ENCODE results near the gene TNS1. TPM values are rescaled to one million over a fixed set of nuclear protein-coding genes. Genes with fewer than 3 reads are reported as not detected.
A peak's percentile ranks its signal among the peaks of the same experiment; 100 is the strongest.

Gene TNS1
- polyA plus RNA-seq, 1 of the 3 experiments (the other 2 are of a cell fraction): 12.1 TPM

DNA sequence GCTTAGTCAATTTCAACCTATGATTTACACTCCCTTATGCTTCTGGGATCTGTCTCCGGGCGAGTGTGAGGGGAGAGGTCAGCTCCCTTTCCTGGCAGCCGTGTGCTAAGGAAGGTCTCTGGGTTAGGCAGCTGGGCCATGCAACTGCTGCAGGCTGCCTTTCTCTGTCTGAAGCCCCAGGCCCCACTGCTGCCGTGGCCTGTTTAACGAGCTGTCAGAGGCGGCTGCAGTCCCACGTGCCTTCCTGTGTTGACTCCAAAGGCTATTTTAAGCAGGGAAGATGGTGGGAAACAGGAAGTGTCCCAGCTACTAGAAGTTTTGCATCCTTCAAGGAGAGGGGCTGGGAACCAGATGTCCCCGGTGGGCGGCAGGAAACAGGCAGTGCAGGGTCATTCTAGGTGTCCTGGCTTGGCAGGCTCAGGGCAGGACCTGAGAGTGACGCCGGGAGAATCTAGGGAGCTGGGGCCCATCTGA is 186.4 kb downstream of the TNS1 start:
- Histone ChIP-seq H3F3A (replicated peaks; ENCODE audit: insufficient read depth) (peaks cover 7% of the 10 kb centered on the region), H3K36me3 (replicated peaks in 1 of 2; ENCODE audit: control insufficient read depth in 1 of 2, insufficient read depth in 2 of 2, low read length in 1 of 2) (peaks cover 64 to 89% of the 10 kb centered on the region in 2 experiments), H3K27me3 (ENCODE audit: insufficient read depth) (no peaks in the 10 kb centered on the region), H3K4me1 (ENCODE audit: control insufficient read depth in 1 of 2, insufficient read depth in 2 of 2, low read depth in 1 of 2, low read length in 1 of 2) (peaks cover 0 to 9% of the 10 kb centered on the region in 2 experiments; a peak in 1 of 4 replicates), H3K9me3 (no peaks in the 10 kb centered on the region), H3K27ac (ENCODE audit: low read depth in 2 of 2, low read length in 1 of 2) (peak overlapping the region in 1 of 2 experiments; percentile 28; a peak in 1 of 4 replicates), H3K79me2 (ENCODE audit: insufficient read depth) (no peaks in the 10 kb centered on the region), H3K4me2 (no peak overlapping the region), H3K9ac (no peak overlapping the region), H4K20me1 (ENCODE audit: insufficient read depth) (no peaks in the 10 kb centered on the region), H3K4me3 (ENCODE audit: low read depth in 2 of 2, low read length in 1 of 2) (no peak overlapping the region), H2AFZ (ENCODE audit: low read depth) (no peak overlapping the region), H3K9me2 (no peaks in the 10 kb centered on the region)
- WGBS (ENCODE audit: low lambda C conversion rate): 85% methylated on average over 5 of the region's 11 CpGs
- peak; percentile 47 for DNase-seq
- ChIA-PET CTCF (interaction anchor here (0.9 to 1.7 kb wide), 6 partner anchors 8 to 177 kb away, joined by 3 to 11 read pairs (median 4); no protein-coding TSS in a partner anchor), POLR2A (interaction anchor here (1.4 kb wide), 1 partner anchor 8 kb away, joined by 3 read pairs; no protein-coding TSS in a partner anchor)
- TF ChIP-seq FOXM1 (IDR thresholded peaks at IDR 0.05; ENCODE audit: low read depth): no peak
- TF ChIP-seq GATA2 (CRISPR knock-in tag; IDR thresholded peaks at IDR 0.05): no peak
- TF ChIP-seq CHD2 (IDR thresholded peaks at IDR 0.05; ENCODE audit: low read length, partially characterized antibody): no peak
- no peak for TF ChIP-seq TAF1 (IDR thresholded peaks at IDR 0.05; ENCODE audit: borderline replicate concordance, low read depth, low read length)
- no peak for TF ChIP-seq GABPA (IDR thresholded peaks at IDR 0.05; ENCODE audit: low read depth)
- no peak for TF ChIP-seq RAD21 (IDR thresholded peaks at IDR 0.05; ENCODE audit: low read length)
- no peak for TF ChIP-seq RCOR1 (IDR thresholded peaks at IDR 0.05; ENCODE audit: low read length)
- no peak for TF ChIP-seq ELF1 (IDR thresholded peaks at IDR 0.05)
- TF ChIP-seq, protein P1, sequence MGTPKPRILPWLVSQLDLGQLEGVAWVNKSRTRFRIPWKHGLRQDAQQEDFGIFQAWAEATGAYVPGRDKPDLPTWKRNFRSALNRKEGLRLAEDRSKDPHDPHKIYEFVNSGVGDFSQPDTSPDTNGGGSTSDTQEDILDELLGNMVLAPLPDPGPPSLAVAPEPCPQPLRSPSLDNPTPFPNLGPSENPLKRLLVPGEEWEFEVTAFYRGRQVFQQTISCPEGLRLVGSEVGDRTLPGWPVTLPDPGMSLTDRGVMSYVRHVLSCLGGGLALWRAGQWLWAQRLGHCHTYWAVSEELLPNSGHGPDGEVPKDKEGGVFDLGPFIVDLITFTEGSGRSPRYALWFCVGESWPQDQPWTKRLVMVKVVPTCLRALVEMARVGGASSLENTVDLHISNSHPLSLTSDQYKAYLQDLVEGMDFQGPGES (IDR thresholded peaks at IDR 0.05; ENCODE audit: low read depth, low read length): no peak
- TF ChIP-seq YY1 (IDR thresholded peaks at IDR 0.05; ENCODE audit: low read depth): no peak
- TF ChIP-seq TEAD4 (IDR thresholded peaks at IDR 0.05; ENCODE audit: borderline replicate concordance, insufficient read depth): no peak
- TF ChIP-seq EP300 (IDR thresholded peaks at IDR 0.05; ENCODE audit: borderline replicate concordance in 1 of 2, low read depth in 1 of 2, low read length in 1 of 2): no peak
- TF ChIP-seq, protein P2, sequence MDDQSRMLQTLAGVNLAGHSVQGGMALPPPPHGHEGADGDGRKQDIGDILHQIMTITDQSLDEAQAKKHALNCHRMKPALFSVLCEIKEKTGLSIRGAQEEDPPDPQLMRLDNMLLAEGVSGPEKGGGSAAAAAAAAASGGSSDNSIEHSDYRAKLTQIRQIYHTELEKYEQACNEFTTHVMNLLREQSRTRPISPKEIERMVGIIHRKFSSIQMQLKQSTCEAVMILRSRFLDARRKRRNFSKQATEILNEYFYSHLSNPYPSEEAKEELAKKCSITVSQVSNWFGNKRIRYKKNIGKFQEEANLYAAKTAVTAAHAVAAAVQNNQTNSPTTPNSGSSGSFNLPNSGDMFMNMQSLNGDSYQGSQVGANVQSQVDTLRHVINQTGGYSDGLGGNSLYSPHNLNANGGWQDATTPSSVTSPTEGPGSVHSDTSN (IDR thresholded peaks at IDR 0.05): no peak
- TF ChIP-seq, protein P3, sequence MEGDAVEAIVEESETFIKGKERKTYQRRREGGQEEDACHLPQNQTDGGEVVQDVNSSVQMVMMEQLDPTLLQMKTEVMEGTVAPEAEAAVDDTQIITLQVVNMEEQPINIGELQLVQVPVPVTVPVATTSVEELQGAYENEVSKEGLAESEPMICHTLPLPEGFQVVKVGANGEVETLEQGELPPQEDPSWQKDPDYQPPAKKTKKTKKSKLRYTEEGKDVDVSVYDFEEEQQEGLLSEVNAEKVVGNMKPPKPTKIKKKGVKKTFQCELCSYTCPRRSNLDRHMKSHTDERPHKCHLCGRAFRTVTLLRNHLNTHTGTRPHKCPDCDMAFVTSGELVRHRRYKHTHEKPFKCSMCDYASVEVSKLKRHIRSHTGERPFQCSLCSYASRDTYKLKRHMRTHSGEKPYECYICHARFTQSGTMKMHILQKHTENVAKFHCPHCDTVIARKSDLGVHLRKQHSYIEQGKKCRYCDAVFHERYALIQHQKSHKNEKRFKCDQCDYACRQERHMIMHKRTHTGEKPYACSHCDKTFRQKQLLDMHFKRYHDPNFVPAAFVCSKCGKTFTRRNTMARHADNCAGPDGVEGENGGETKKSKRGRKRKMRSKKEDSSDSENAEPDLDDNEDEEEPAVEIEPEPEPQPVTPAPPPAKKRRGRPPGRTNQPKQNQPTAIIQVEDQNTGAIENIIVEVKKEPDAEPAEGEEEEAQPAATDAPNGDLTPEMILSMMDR (IDR thresholded peaks at IDR 0.05): no peak
- TF ChIP-seq, protein P4, sequence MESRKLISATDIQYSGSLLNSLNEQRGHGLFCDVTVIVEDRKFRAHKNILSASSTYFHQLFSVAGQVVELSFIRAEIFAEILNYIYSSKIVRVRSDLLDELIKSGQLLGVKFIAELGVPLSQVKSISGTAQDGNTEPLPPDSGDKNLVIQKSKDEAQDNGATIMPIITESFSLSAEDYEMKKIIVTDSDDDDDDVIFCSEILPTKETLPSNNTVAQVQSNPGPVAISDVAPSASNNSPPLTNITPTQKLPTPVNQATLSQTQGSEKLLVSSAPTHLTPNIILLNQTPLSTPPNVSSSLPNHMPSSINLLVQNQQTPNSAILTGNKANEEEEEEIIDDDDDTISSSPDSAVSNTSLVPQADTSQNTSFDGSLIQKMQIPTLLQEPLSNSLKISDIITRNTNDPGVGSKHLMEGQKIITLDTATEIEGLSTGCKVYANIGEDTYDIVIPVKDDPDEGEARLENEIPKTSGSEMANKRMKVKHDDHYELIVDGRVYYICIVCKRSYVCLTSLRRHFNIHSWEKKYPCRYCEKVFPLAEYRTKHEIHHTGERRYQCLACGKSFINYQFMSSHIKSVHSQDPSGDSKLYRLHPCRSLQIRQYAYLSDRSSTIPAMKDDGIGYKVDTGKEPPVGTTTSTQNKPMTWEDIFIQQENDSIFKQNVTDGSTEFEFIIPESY (IDR thresholded peaks at IDR 0.05; ENCODE audit: borderline replicate concordance, low read depth): no peak
- TF ChIP-seq SMC3 (IDR thresholded peaks at IDR 0.05; ENCODE audit: low read depth, low read length): no peak
- TF ChIP-seq JUND (IDR thresholded peaks at IDR 0.05): no peak
- no peak for TF ChIP-seq RFX5 (IDR thresholded peaks at IDR 0.05; ENCODE audit: low read length)
